Tibial nerve (tissue), 4 donors: ENCODE data around the gene ILDR2. TPM values are rescaled to one million over a fixed set of nuclear protein-coding genes. Genes with fewer than 3 reads are reported as not detected.
A peak's percentile ranks its signal among the peaks of the same experiment; 100 is the strongest.
"Not testable (repeated sequence)": the region's sequence is repeated elsewhere in the genome, so short reads cannot be mapped to it uniquely, and the experiment has no call there.

Experiments
- DNase-seq, 2 donors: peaks; one replicate each; pipeline ENCODE4 v3.0.0-alpha.2; 2019; ENCODE audit warnings: low spot score in 2 of 2
- H3K27ac ChIP-seq, 4 donors: fragments of 200-600 bp; sonication (generic) in 3 of 4; one replicate each; pipeline ENCODE4 v1.5.1; 2017 to 2019; ENCODE audit warnings: mild to moderate bottlenecking in 1 of 4
- H3K27me3 ChIP-seq, 2 donors: fragments of 200-600 bp; sonication (generic) in 1 of 2; one replicate each; pipeline versions ENCODE4 v1.5.1 to v1.6.0; 2017 to 2019
- H3K36me3 ChIP-seq, 3 donors: fragments of 200-600 bp; sonication (generic); one replicate each; pipeline ENCODE4 v1.5.1; 2018 to 2019
- H3K4me1 ChIP-seq, 4 donors: fragments of 200-600 bp; sonication (generic) in 3 of 4; one replicate each; pipeline ENCODE4 v1.5.1; 2017 to 2019
- H3K4me3 ChIP-seq, 4 donors: fragments of 200-600 bp; sonication (generic) in 3 of 4; one replicate each; pipeline ENCODE4 v1.5.1; 2017 to 2019; ENCODE audit warnings: mild to moderate bottlenecking in 1 of 4, moderate library complexity in 1 of 4
- H3K9me3 ChIP-seq, 4 donors: fragments of 200-600 bp; sonication (generic) in 3 of 4; one replicate each; pipeline ENCODE4 v1.5.1; 2017 to 2019
- EP300 ChIP-seq, 2 donors: sonication (generic); formaldehyde crosslinking; IDR thresholded peaks; one replicate each; pipeline ENCODE4 v1.6.1; 2017; ENCODE audit warnings: antibody characterized with exemption in 2 of 2, mild to moderate bottlenecking in 1 of 2
- POLR2A ChIP-seq, 2 donors: fragments of 450-650 bp; IDR thresholded peaks; one replicate each; pipeline ENCODE4 v1.6.1; 2017; ENCODE audit warnings: antibody characterized with exemption in 2 of 2, mild to moderate bottlenecking in 2 of 2, moderate library complexity in 2 of 2
- WGBS, 2 donors: methylation state at CpG; one replicate each; pipeline ENCODE4 v1.1.5; 2018; 5-methylcytosine and 5-hydroxymethylcytosine counted together
- total RNA-seq, 4 donors: library from RNA; depleted of rRNA; stranded (reverse); fragments of >200 nt; gene quantifications; one replicate each; pipeline ENCODE4 v1.1.0, GENCODE V29; 2016
- TF ChIP-seq, protein P1 (sequence below), 5 experiments: fragments of 200-600 bp in 3 of 5; fragments of 450-650 bp in 2 of 5; sonication (generic) in 3 of 5; IDR thresholded peaks; one replicate each; pipeline ENCODE4 v1.5.1; 2016 to 2019; ENCODE audit warnings: antibody characterized with exemption in 5 of 5, mild to moderate bottlenecking in 3 of 5, moderate library complexity in 2 of 5

The ILDR2 gene
- total RNA-seq, 4 donors from 2014 or later, result 4.4 to 6.7 (median 5.7) TPM

DNA sequence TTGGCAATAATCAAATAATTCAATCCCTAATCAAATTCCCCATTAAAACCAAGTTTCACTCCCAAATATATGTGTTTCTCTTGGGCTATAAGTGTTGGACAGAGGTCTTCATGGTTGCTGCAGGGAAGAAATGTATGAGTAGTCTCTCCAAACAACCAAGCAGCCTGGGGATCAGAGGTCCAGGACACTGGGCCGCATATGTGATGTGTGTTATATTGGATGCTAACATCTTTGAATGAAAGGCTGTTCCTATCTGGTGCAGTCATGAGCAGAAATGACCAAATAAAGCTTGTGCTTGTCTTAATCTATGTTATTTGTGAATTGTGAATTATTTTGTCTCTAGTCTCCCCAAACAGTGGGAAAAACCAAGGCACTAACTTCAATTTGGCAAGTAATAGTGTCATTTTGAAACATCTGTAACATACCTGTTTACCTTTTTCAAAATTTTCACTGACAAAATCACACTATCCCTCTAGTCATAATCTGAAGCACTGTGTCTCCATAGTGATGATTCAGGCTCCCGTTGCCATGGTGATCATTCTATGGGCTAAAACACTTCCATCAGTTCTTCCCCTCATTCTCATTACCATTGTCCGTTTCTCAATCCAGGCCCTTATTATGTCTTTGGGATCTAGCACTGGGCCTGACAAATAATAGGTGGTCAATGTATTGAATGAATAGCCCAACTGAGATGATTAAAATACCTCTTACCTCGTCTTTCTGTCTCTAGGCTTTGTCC is 86.8 kb downstream of the ILDR2 start:
- H3K9me3 ChIP-seq, result no peaks in the 10 kb centered on the region
- TF ChIP-seq, protein P1, sequence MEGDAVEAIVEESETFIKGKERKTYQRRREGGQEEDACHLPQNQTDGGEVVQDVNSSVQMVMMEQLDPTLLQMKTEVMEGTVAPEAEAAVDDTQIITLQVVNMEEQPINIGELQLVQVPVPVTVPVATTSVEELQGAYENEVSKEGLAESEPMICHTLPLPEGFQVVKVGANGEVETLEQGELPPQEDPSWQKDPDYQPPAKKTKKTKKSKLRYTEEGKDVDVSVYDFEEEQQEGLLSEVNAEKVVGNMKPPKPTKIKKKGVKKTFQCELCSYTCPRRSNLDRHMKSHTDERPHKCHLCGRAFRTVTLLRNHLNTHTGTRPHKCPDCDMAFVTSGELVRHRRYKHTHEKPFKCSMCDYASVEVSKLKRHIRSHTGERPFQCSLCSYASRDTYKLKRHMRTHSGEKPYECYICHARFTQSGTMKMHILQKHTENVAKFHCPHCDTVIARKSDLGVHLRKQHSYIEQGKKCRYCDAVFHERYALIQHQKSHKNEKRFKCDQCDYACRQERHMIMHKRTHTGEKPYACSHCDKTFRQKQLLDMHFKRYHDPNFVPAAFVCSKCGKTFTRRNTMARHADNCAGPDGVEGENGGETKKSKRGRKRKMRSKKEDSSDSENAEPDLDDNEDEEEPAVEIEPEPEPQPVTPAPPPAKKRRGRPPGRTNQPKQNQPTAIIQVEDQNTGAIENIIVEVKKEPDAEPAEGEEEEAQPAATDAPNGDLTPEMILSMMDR (IDR thresholded peaks at IDR 0.05), result no peak
- no peak for TF ChIP-seq EP300 (IDR thresholded peaks at IDR 0.05)
- no peak for TF ChIP-seq POLR2A (IDR thresholded peaks at IDR 0.05)
- WGBS, 2 donors, result 72 to 77% methylated on average over 4 of the region's 4 CpGs
- peaks cover 2 to 19% of the 10 kb centered on the region in 2 donors for H3K27me3 ChIP-seq
- no peak overlapping the region for H3K4me3 ChIP-seq
- no peaks in the 10 kb centered on the region for H3K36me3 ChIP-seq
- H3K4me1 ChIP-seq, result peaks cover 0 to 8% (median 6%) of the 10 kb centered on the region in 4 donors
- H3K27ac ChIP-seq, result no peak overlapping the region
- no peak for DNase-seq

DNA sequence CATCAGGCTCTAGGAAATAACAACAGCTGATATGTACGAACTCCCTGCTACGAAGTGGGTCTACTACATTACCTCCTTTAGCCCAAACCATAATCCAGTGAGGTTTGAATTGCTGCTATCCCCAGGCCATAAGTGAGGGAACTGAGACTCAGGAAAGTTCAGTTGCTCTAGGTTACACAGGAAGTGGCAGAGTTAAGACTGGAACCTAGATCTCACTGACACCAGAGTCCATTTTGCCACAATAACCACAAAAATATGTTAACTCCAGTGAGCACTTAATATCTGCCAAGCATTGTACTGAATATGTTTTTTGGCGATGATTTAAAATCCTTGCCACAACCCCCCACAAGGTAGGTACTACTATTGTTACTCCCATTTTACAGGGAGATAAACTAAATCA is 90.4 kb downstream of the ILDR2 start:
- WGBS, 2 donors, result 91 to 97% methylated on average over 3 of the region's 3 CpGs

DNA sequence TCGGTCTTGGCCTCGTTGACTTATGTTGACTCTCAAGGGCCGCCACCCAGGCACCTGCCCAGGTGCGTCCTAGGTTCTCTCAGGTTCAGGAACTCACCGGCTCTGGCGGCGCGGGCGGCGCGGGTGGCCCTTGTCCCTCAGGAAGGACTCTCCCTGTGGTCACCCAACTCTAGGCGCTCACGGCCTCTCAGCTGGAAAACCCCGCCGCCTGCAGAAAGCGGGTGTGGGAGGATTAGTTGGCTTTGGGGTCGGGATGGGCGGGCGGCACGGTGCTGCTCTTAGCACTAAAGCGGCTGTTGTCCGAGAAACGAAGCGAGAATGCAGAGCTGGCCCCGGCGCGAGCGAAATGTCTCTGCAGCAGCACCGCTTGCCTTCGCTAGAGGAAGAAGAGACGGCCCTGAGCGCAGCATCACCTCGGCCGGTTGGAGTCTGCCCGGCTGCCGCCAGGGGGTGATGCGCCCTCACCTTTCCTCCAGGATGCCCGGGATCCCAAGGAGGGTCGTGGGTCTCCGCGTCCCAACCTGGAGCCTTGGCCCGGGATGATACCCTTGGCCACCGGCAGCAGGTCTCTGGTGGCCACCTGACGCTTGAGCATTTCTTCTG is 91.2 kb downstream of the ILDR2 start:
- peaks cover 2 to 23% of the 10 kb centered on the region in 2 donors for H3K27me3 ChIP-seq
- no peak overlapping the region for H3K27ac ChIP-seq
- H3K9me3 ChIP-seq, result no peaks in the 10 kb centered on the region
- H3K36me3 ChIP-seq, result no peaks in the 10 kb centered on the region
- TF ChIP-seq, protein P1 (IDR thresholded peaks at IDR 0.05), result peak; percentile 47 to 64 (median 59)
- no peak for TF ChIP-seq EP300 (IDR thresholded peaks at IDR 0.05)
- 11 to 12% methylated on average over 20 to 38 of the region's 44 CpGs for WGBS, 2 donors
- DNase-seq, result no peak
- H3K4me3 ChIP-seq, result peak overlapping the region in 2 of 4 donors; percentile 4 to 31
- peaks cover 0 to 8% (median 6%) of the 10 kb centered on the region in 4 donors for H3K4me1 ChIP-seq

More for the DNA sequence above, 90.4 kb downstream of the ILDR2 start:
- peaks cover 0 to 8% (median 6%) of the 10 kb centered on the region in 4 donors for H3K4me1 ChIP-seq
- H3K27me3 ChIP-seq, result peaks cover 2 to 23% of the 10 kb centered on the region in 2 donors
- no peaks in the 10 kb centered on the region for H3K9me3 ChIP-seq
- no peak overlapping the region for H3K4me3 ChIP-seq
- no peaks in the 10 kb centered on the region for H3K36me3 ChIP-seq
- TF ChIP-seq POLR2A (IDR thresholded peaks at IDR 0.05) (no peak), EP300 (IDR thresholded peaks at IDR 0.05) (no peak)
- TF ChIP-seq, protein P1 (IDR thresholded peaks at IDR 0.05), result no peak
- DNase-seq, result no peak
- no peak overlapping the region for H3K27ac ChIP-seq

DNA sequence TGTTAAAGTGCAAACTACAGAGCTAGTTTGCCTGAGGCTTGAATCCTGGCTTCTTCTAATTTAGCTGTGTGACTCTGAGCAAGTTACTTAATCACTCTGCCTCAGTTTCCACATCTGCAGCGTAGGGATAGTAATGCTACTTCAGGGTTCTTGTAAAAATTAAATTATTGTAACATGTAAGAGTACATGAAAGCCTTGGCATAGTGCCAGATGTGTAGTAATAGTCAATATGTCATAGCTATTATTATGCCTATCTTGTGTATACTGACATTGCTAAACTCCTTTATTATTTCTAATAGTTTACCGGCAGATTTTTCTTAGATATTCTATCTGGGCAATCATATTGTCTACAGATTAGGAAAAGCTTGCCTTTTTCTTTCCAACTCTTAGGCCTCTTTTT is 92.4 kb downstream of the ILDR2 start:
- Histone ChIP-seq H3K27ac (no peak overlapping the region), H3K9me3 (no peaks in the 10 kb centered on the region), H3K36me3 (no peaks in the 10 kb centered on the region), H3K4me3 (no peak overlapping the region), H3K27me3 (peaks cover 2 to 23% of the 10 kb centered on the region in 2 donors), H3K4me1 (peaks cover 0 to 8% (median 6%) of the 10 kb centered on the region in 4 donors)
- TF ChIP-seq EP300 (IDR thresholded peaks at IDR 0.05), result no peak
- TF ChIP-seq, protein P1 (IDR thresholded peaks at IDR 0.05), result no peak
- TF ChIP-seq POLR2A (IDR thresholded peaks at IDR 0.05), result no peak
- 44 to 65% methylated on average over 2 of the region's 2 CpGs for WGBS, 2 donors
- DNase-seq, result no peak

DNA sequence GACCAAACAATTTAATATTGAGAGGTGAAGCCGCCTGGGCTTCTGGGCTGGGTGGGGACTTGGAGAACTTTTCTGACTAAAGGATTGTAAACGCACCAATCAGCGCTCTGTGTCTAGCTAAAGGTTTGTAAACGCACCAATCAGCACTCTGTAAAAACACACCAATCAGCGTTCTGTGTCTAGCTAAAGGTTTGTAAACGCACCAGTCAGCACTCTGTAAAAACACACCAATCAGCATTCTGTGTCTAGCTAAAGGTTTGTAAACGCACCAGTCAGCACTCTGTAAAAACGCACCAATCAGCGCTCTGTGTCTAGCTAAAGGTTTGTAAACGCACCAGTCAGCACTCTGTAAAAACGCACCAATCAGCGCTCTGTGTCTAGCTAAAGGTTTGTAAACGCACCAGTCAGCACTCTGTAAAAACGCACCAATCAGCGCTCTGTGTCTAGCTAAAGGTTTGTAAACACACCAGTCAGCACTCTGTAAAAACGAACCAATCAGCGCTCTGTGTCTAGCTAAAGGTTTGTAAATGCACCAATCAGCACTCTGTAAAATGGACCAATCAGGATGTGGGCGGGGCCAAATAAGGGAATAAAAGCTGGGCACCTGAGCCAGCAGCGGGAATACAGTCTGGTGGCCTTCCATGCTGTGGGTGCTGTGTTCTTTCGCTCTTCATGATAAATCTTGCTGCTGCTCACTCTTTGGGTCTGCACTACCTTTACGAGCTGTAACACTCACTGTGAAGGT is 97.0 kb downstream of the ILDR2 start:
- H3K9me3 ChIP-seq, DNase-seq, H3K4me3 ChIP-seq, H3K27me3 ChIP-seq, H3K36me3 ChIP-seq, H3K27ac ChIP-seq: not testable (repeated sequence)
- peaks cover 0 to 30% (median 9%) of the 10 kb centered on the region in 4 donors for H3K4me1 ChIP-seq
- WGBS, 2 donors, result 93 to 95% methylated on average over 21 of the region's 21 CpGs
